ENCODE measurements around the gene UBE2L5.
A peak's percentile ranks its signal among the peaks of the same experiment; 100 is the strongest.

Gene UBE2L5

DNA sequence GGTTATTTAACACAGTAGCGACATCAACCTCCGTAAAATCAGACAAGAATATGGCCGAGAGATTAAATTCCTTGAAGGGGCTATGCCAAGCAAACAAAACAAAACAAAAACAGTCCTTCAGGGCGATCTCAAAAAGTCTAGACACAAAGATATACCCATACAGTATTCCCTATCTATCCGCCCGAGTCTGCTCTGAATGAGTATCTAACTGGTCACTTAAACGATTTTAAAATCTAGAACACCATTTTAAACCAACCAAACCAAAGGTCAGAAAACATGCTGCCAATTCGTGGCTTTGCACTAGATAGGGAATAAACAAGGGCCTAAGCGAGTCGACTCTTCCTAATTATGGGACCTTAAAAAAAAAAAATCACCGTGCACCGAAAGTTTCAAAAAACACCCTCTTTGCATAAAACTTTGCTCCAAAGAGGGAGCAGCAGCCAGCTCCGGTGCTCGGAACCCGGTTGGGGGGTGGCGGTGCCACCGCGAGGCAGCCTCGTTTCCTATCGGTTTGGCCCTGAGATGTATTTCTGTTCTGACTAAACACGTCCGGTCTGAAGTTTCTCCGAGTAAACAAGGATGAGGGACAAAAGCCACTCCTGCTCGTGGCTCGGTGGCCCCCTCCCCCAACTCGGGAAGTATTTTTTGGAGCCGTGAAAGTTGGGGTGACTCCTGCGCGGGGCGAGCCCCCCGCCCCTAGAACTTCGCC, 41.6 kb downstream of the UBE2L5 start:
- Histone ChIP-seq H3K9me3 (ENCODE audit: insufficient read depth, low read depth, low read length) (no peaks in the 10 kb centered on the region), H3K9ac (ENCODE audit: low read depth, low read length) (peak overlapping the region; percentile 99), H3K4me3 (ENCODE audit: low read length) (peak overlapping the region; percentile 96), H3K27ac (ENCODE audit: low read depth, low read length) (peak overlapping the region; percentile 86), H3K36me3 (ENCODE audit: insufficient read depth, low read length) (peaks cover 45% of the 10 kb centered on the region), H3K27me3 (ENCODE audit: insufficient read depth, low read length) (no peaks in the 10 kb centered on the region), H3K4me1 (ENCODE audit: insufficient read depth, low read length) (peaks cover 18% of the 10 kb centered on the region)
- WGBS, result 3% methylated on average over 32 of the region's 32 CpGs

DNA sequence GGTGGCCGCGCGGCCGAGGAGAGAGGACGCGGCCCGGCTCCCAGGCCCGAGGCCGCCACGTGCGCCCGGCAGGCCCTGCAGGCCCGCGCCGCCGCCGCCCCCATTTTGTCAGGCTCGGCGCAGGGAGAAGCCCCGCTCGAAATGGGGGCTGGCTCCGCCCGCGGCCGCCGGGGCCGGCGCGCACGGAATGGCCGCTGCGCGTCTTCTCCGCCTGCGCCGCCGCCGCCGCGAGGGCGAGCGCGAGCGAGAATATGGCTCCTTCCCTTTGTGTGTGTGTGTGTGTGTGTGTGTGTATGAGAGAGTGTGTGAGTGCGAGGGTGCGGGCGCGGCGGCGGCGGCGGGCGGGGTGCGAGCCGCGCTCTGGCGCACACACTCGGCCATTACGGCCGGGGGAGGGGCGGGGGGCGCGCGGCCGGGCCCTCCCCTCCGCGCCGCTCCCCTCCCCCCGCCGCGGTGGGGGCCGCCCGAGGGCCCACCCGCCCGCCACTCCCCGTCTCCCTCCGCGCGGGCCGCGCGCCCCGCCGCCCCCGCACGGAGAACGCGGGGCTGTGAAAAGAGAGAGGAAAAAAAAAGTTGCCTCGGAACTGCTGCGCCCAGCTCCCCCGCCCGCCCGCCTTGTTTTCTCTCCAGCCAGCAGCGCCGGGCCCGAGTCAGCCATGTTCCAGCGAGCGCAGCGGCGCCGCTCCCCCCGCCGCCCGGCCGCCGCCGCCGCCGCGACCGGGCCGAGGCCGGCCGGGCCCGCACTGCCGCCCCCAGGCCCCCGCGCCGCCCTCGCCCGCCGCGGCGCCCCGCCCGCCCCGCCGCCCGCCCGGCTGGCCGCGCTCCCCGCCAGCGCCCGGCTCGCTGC, 42.4 kb downstream of the UBE2L5 start:
- H3K27ac ChIP-seq (ENCODE audit: low read depth, low read length), result peak overlapping the region; percentile 86
- peaks cover 37% of the 10 kb centered on the region for H3K36me3 ChIP-seq (ENCODE audit: insufficient read depth, low read length)
- H3K27me3 ChIP-seq (ENCODE audit: insufficient read depth, low read length), result no peaks in the 10 kb centered on the region
- under 1% methylated on average over 129 of the region's 136 CpGs for WGBS
- H3K4me1 ChIP-seq (ENCODE audit: insufficient read depth, low read length), result peaks cover 18% of the 10 kb centered on the region
- peak overlapping the region; percentile 96 for H3K4me3 ChIP-seq (ENCODE audit: low read length)
- no peaks in the 10 kb centered on the region for H3K9me3 ChIP-seq (ENCODE audit: insufficient read depth, low read depth, low read length)
- peak overlapping the region; percentile 99 for H3K9ac ChIP-seq (ENCODE audit: low read depth, low read length)

DNA sequence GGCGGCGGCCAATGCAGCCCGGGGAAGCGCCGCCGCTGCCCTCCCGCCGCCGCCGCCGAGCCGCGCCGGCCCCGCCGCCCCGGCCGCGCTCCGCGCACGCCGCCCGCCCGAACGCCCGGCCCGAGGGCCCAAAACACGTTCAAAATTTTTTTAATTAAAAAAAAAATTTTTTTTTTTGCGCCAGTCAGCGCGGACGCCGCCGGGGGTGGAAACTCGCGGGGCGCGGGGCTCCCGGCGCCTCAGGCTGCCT, 43.0 kb downstream of the UBE2L5 start:
- Histone ChIP-seq H3K4me1 (ENCODE audit: insufficient read depth, low read length) (peaks cover 18% of the 10 kb centered on the region), H3K4me3 (ENCODE audit: low read length) (peak overlapping the region; percentile 81), H3K36me3 (ENCODE audit: insufficient read depth, low read length) (peaks cover 34% of the 10 kb centered on the region), H3K27me3 (ENCODE audit: insufficient read depth, low read length) (no peaks in the 10 kb centered on the region), H3K9ac (ENCODE audit: low read depth, low read length) (peak overlapping the region; percentile 98), H3K27ac (ENCODE audit: low read depth, low read length) (peak overlapping the region; percentile 96), H3K9me3 (ENCODE audit: insufficient read depth, low read depth, low read length) (no peaks in the 10 kb centered on the region)
- under 1% methylated on average over 41 of the region's 41 CpGs for WGBS

DNA sequence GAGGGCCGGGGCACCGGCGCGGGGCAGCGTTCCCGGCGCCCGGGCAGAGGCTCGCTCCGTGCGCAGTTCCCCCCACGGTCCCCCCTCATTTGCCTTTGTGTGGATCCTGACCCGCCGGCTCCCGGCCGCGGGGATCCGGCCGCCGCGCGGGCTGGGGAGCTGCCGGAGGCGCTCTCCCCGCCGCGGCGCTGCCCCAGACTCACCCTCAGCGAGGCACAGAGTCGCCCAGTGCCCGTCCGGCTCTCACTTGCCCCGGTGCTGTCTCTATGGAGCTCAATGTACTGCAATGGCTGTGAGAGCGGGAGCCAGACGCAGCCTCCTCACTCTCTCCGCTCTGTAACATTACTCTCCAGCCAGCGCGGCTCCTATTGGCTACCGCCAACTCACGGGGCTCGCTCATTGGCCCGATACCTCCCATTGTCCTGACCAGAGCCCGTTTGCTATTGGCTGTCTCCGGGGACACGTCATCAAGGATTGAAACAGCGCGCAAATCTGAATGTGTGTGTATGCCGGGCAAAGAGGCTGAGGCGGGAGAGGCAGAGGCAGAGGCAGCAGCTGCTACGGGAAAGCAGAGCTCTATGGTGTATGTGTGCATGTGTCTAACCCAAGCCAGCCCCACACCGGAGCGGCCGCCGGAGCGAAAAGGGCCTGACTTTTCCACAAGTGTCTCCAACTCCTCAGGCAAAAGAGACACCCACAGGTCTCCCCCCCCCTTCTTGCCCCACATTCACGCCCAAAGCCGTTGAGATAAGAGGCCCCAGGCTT, 43.5 kb downstream of the UBE2L5 start, which contains the start of gene HMGB1:
Gene HMGB1, minus strand, starts transcription at position 344 of the 765 bp plus-strand sequence. CDS start 2,256 bp downstream, outside the sequence.
- Histone ChIP-seq H3K27me3 (ENCODE audit: insufficient read depth, low read length) (no peaks in the 10 kb centered on the region), H3K9me3 (ENCODE audit: insufficient read depth, low read depth, low read length) (no peaks in the 10 kb centered on the region), H3K9ac (ENCODE audit: low read depth, low read length) (peak within 1 kb of the TSS; percentile 99), H3K4me1 (ENCODE audit: insufficient read depth, low read length) (peaks cover 18% of the 10 kb centered on the region), H3K27ac (ENCODE audit: low read depth, low read length) (peak within 1 kb of the TSS; percentile 96), H3K36me3 (ENCODE audit: insufficient read depth, low read length) (peaks cover 29% of the 10 kb centered on the region), H3K4me3 (ENCODE audit: low read length) (peak within 1 kb of the TSS; percentile 96)
- under 1% methylated on average over 57 of the region's 57 CpGs for WGBS

DNA sequence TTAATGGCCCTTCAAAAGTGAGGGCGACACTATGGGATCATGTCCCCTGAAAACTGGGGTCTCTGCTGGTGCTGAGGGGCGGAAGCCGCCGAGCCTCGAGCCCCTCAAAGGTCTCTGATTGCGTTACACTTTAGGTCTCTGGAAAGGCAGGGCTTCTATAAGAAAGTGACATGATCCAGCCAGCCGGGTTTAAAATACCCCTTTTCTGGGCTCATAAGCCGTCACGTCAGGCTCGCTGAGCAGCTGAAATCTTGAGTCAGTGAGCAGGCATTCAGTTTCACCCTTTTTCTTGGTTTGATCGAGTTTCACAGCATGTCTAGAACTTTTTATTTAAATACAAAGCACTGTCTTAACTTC, 44.0 kb downstream of the UBE2L5 start:
- no peaks in the 10 kb centered on the region for H3K27me3 ChIP-seq (ENCODE audit: insufficient read depth, low read length)
- WGBS, result 8% methylated on average over 11 of the region's 11 CpGs
- H3K9me3 ChIP-seq (ENCODE audit: insufficient read depth, low read depth, low read length), result no peaks in the 10 kb centered on the region
- H3K36me3 ChIP-seq (ENCODE audit: insufficient read depth, low read length), result peaks cover 28% of the 10 kb centered on the region
- peak overlapping the region; percentile 77 for H3K27ac ChIP-seq (ENCODE audit: low read depth, low read length)
- peak overlapping the region; percentile 81 for H3K4me3 ChIP-seq (ENCODE audit: low read length)
- H3K9ac ChIP-seq (ENCODE audit: low read depth, low read length), result peak overlapping the region; percentile 98
- H3K4me1 ChIP-seq (ENCODE audit: insufficient read depth, low read length), result peaks cover 18% of the 10 kb centered on the region

DNA sequence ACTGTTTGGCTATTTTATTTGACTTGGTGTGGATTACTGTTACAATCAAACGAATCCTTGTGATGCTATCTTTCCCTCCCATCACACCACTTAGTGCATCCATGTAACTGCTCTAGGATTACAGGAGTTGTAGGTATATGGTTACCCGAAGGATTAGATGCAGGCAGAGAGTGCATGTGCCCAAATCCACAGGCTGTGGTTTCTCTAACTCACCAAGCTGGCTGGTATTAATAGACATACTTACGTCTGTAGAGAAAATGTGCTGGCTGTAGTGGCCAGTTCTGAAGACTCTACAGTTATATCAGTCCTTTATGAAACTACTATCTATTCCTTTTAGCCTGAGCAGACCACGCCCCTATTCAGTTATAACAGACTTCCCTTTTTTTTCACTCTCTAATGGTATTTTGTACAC, 44.6 kb downstream of the UBE2L5 start:
- Histone ChIP-seq H3K27me3 (ENCODE audit: insufficient read depth, low read length) (no peaks in the 10 kb centered on the region), H3K27ac (ENCODE audit: low read depth, low read length) (no peak overlapping the region), H3K9ac (ENCODE audit: low read depth, low read length) (peak overlapping the region; percentile 98; the same call in 1 of the 2 replicates), H3K36me3 (ENCODE audit: insufficient read depth, low read length) (peaks cover 23% of the 10 kb centered on the region), H3K9me3 (ENCODE audit: insufficient read depth, low read depth, low read length) (no peaks in the 10 kb centered on the region), H3K4me3 (ENCODE audit: low read length) (peak overlapping the region; percentile 81), H3K4me1 (ENCODE audit: insufficient read depth, low read length) (peaks cover 18% of the 10 kb centered on the region)
- WGBS, result 88% methylated on average over 3 of the region's 4 CpGs

DNA sequence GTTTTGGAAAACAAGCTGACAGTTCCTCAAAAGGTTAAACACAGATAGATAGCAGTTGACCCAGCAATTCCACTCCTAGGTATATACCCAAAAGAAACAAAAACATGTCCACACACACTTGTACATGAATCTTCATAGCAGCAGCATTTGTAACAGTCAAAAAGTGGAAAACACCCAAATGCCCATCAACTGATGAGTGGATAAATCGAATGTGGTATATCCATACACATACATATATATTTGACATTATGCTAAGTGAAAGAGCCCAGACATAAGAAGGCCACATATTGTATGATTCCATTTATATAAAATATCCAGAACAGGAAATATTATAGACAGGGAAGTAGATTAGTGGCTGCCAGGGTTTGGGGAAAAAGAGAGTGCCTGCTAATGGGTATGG, 51.4 kb downstream of the UBE2L5 start:
- peaks cover 14% of the 10 kb centered on the region for H3K4me1 ChIP-seq (ENCODE audit: insufficient read depth, low read length)
- no peaks in the 10 kb centered on the region for H3K36me3 ChIP-seq (ENCODE audit: insufficient read depth, low read length)
- no CpG with 5 or more reads among the region's 1 CpG for WGBS
- H3K27ac ChIP-seq (ENCODE audit: low read depth, low read length), result no peak overlapping the region
- no peak overlapping the region for H3K4me3 ChIP-seq (ENCODE audit: low read length)
- no peak overlapping the region for H3K9ac ChIP-seq (ENCODE audit: low read depth, low read length)
- H3K27me3 ChIP-seq (ENCODE audit: insufficient read depth, low read length), result no peaks in the 10 kb centered on the region
- no peaks in the 10 kb centered on the region for H3K9me3 ChIP-seq (ENCODE audit: insufficient read depth, low read depth, low read length)

DNA sequence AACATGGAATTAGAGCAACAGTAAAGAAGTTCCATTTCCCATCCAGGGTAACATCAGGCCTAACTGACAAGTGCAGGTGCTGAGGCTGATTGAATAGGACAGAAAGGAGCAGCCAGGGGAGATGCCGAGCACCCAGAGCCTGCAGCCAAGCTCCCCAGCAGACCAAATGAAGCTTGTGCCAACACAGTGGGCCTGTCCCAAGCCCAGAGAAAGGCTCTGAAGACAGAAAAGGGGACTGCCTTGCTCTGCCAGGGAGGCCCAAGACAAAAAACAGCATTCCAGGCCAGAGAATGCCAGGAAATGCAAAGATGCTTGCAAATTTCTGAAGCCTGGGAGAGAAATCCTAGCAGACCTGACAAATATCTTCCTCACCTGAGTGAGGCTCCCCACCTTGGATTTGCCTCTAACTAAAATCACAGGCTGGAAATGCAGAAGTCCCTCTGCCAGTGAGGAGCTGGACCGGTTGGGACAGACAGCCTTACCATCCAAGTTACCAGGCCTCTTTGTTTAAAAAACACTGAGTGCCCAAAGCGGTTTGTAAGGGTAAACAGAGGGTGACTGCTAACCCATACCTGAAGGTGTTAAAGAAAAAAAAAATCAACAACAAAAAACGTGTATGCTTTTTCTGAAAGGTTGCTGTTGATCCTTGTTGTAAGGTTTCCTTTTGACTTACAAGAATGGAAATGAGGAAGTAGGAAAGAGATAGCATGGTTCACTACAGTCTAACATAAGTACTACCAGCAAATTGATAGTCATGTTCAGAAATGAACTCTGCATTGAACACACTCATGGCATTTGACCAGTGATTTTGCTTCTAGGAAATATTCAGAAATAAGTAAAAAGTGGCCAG, 55.3 kb downstream of the UBE2L5 start:
- 60% methylated on average over 4 of the region's 4 CpGs for WGBS
- Histone ChIP-seq H3K9ac (ENCODE audit: low read depth, low read length) (peak overlapping the region; percentile 4; the same call in 1 of the 2 replicates), H3K27me3 (ENCODE audit: insufficient read depth, low read length) (no peaks in the 10 kb centered on the region), H3K4me1 (ENCODE audit: insufficient read depth, low read length) (peaks cover 26% of the 10 kb centered on the region), H3K27ac (ENCODE audit: low read depth, low read length) (peak overlapping the region; percentile 53; the same call in 1 of the 2 replicates), H3K4me3 (ENCODE audit: low read length) (no peak overlapping the region), H3K36me3 (ENCODE audit: insufficient read depth, low read length) (no peaks in the 10 kb centered on the region), H3K9me3 (ENCODE audit: insufficient read depth, low read depth, low read length) (no peaks in the 10 kb centered on the region)

Data from HUES64 (cell line).